Body of pancreas (tissue), 4 donors: ENCODE measurements around the gene SYNE3. TPM values are rescaled to one million over a fixed set of nuclear protein-coding genes. Genes with fewer than 3 reads are reported as not detected.

Source experiments
- ATAC-seq: fragments of 150-250 bp; one replicate; pipeline ENCODE4 v1.9.1; 2016
- DNase-seq, 4 donors: peaks; one replicate each; pipeline ENCODE4 v3.0.0-alpha.2; 2019
- H3K27ac ChIP-seq, 4 donors: fragments of 200-600 bp; sonication (generic); 1 replicate in 3 of 4; 2 replicates in 1 of 4; pipeline versions ENCODE4 v1.5.1 to v1.6.1; 2016 to 2019; ENCODE audit warnings: mild to moderate bottlenecking in 1 of 4, mixed read lengths in 1 of 4, moderate library complexity in 1 of 4
- H3K27me3 ChIP-seq, 2 donors: fragments of 200-600 bp; sonication (generic); one replicate each; pipeline ENCODE4 v1.6.0; 2016; ENCODE audit warnings: mild to moderate bottlenecking in 1 of 2
- H3K36me3 ChIP-seq, 2 donors: fragments of 200-600 bp; sonication (generic); replicated peaks in 1 of 2; 2 replicates each; pipeline ENCODE4 v1.5.1; 2016; ENCODE audit warnings: low read depth in 2 of 2; ENCODE audit not compliant: insufficient read depth in 1 of 2
- H3K4me1 ChIP-seq: fragments of 200-600 bp; sonication (generic); one replicate; pipeline ENCODE4 v1.6.0; 2016
- H3K4me3 ChIP-seq, 2 donors: fragments of 200-600 bp; sonication (generic); 1 replicate in 1 of 2; 2 replicates in 1 of 2; pipeline ENCODE4 v1.5.1; 2016 to 2019
- H3K9me3 ChIP-seq, 3 donors: fragments of 200-600 bp; sonication (generic); 1 replicate in 2 of 3; 2 replicates in 1 of 3; pipeline ENCODE4 v1.5.1; 2016
- CTCF ChIP-seq, 7 experiments: fragments of 450-650 bp in 4 of 7; fragments of 200-600 bp in 3 of 7; sonication (generic) in 3 of 7; IDR thresholded peaks; one replicate each; pipeline ENCODE4 v1.5.1; 2016 to 2019; ENCODE audit warnings: antibody characterized with exemption in 7 of 7
- POLR2A ChIP-seq, 3 donors: fragments of 450-650 bp; IDR thresholded peaks; one replicate each; pipeline ENCODE4 v1.6.1; 2016; ENCODE audit warnings: antibody characterized with exemption in 3 of 3, mild to moderate bottlenecking in 2 of 3
- WGBS, 2 donors: methylation state at CpG; one replicate each; pipeline ENCODE4 v1.1.5; 2017; 5-methylcytosine and 5-hydroxymethylcytosine counted together
- intact Hi-C: fragments of 100-400 bp; cut with DNase I; formaldehyde crosslinking; loops from one replicate; pipeline ENCODE4 v1.15.1; 2023
- total RNA-seq, 2 donors: library from RNA; depleted of rRNA; stranded (reverse); fragments of >200 nt; gene quantifications; one replicate each; pipeline ENCODE4 v1.1.0, GENCODE V29; 2016

SYNE3 gene
- total RNA-seq, 2 donors from 2014 or later: 7.0 to 7.3 TPM

- DNase-seq: no peak
These were observed 27.0 kb downstream of the SYNE3 start for GRCh38 chr14:95489214-95490137.

GRCh38 chr14:95488376-95489213, 27.9 kb downstream of the SYNE3 start:
- TF ChIP-seq POLR2A (IDR thresholded peaks at IDR 0.05): no peak
- TF ChIP-seq CTCF (IDR thresholded peaks at IDR 0.05): no peak
- DNase-seq (no peak), ATAC-seq (no peak)
- Histone ChIP-seq H3K36me3 (no peaks in the 10 kb centered on the region), H3K27ac (no peak overlapping the region), H3K4me3 (no peak overlapping the region), H3K27me3 (no peaks in the 10 kb centered on the region), H3K4me1 (no peaks in the 10 kb centered on the region), H3K9me3 (no peaks in the 10 kb centered on the region)
- WGBS, 2 donors: 88 to 89% methylated on average over 4 to 6 of the region's 6 CpGs
- intact Hi-C loops: no loop called here

More at GRCh38 chr14:95489214-95490137, 27.0 kb downstream of the SYNE3 start:
- ATAC-seq: no peak
- Histone ChIP-seq H3K36me3 (no peaks in the 10 kb centered on the region), H3K27me3 (no peaks in the 10 kb centered on the region), H3K4me1 (no peaks in the 10 kb centered on the region), H3K27ac (no peak overlapping the region), H3K9me3 (no peaks in the 10 kb centered on the region), H3K4me3 (no peak overlapping the region)
- TF ChIP-seq CTCF (IDR thresholded peaks at IDR 0.05) (no peak), POLR2A (IDR thresholded peaks at IDR 0.05) (no peak)
- 78 to 83% methylated on average over 9 of the region's 9 CpGs for whole genome bisulfite sequencing, 2 donors
- intact Hi-C loops: no loop called here

GRCh38 chr14:95487669-95488084, 28.8 kb downstream of the SYNE3 start:
- H3K4me3 ChIP-seq: no peak overlapping the region
- no peak for ATAC-seq
- no peak for DNase-seq
- TF ChIP-seq CTCF (IDR thresholded peaks at IDR 0.05): no peak
- no peak for TF ChIP-seq POLR2A (IDR thresholded peaks at IDR 0.05)
- WGBS, 2 donors: 53 to 55% methylated on average over 3 of the region's 3 CpGs
- no peaks in the 10 kb centered on the region for H3K9me3 ChIP-seq
- no peaks in the 10 kb centered on the region for H3K27me3 ChIP-seq
- no peaks in the 10 kb centered on the region for H3K36me3 ChIP-seq
- intact Hi-C loops: no loop called here
- no peaks in the 10 kb centered on the region for H3K4me1 ChIP-seq
- no peak overlapping the region for H3K27ac ChIP-seq

GRCh38 chr14:95486875-95487668, 29.4 kb downstream of the SYNE3 start:
- ATAC-seq (no peak), DNase-seq (no peak)
- H3K9me3 ChIP-seq: no peaks in the 10 kb centered on the region
- TF ChIP-seq CTCF (IDR thresholded peaks at IDR 0.05) (no peak), POLR2A (IDR thresholded peaks at IDR 0.05) (no peak)
- H3K27me3 ChIP-seq: no peaks in the 10 kb centered on the region
- no peak overlapping the region for H3K27ac ChIP-seq
- H3K4me3 ChIP-seq: no peak overlapping the region
- H3K4me1 ChIP-seq: no peaks in the 10 kb centered on the region
- intact Hi-C loops: no loop called here
- H3K36me3 ChIP-seq: no peaks in the 10 kb centered on the region
- WGBS, 2 donors: 78% methylated on average over 15 of the region's 15 CpGs
